ENCODE results near the gene C17orf50. TPM values are rescaled to one million over a fixed set of nuclear protein-coding genes. Genes with fewer than 3 reads are reported as not detected.
A peak's percentile ranks its signal among the peaks of the same experiment; 100 is the strongest.

C17orf50 gene
- total and polyA plus RNA-seq, 5 donors from 2014 or later = not detected

DNA sequence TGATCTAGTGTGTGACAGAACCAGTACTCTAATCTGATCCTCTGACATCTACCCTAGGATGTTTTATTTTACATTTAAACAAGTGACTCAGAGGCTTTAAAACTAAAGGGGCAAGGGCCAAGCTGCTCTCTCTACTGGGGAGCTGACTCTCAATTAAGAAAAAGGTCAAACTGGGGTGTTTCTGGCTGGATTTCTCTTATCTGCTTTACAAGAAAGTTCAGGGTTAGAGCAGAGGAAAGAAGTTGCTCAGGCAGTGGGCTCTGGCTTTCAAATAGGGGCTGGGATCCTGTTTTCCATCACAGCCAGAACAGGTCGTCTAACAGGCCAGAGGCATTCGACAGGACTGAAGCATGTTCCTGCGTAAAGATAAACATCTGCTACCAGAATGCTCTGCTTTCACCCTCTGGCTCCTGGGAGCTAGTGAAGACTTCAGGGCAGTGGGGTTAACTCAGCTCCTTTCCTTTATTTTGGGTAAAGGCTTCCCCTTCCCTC is 26.3 kb downstream of the C17orf50 start:
- Mint-ChIP-seq H3K36me3 (no peaks in the 10 kb centered on the region), H3K27me3 (peaks cover 41% of the 10 kb centered on the region), H3K4me3 (no peak overlapping the region), H3K27ac (no peak overlapping the region), H3K4me1 (peaks cover 0 to 8% (median 2%) of the 10 kb centered on the region in 4 donors), H3K9me3 (peaks cover 0 to under 1% (median 0%) of the 10 kb centered on the region in 7 donors)
- H3K4me3 ChIP-seq (ENCODE audit: low read depth, low read length) = no peak overlapping the region
- peaks cover 6% of the 10 kb centered on the region for H3K27me3 ChIP-seq (ENCODE audit: control insufficient read depth, insufficient read depth, low read length)
- no peaks in the 10 kb centered on the region for H3K36me3 ChIP-seq (ENCODE audit: control insufficient read depth, insufficient read depth, low read length)
- no peak for ATAC-seq (ENCODE audit: low read depth in 2 of 2)
- DNase-seq = no peak
- no peak overlapping the region for H3K27ac ChIP-seq (ENCODE audit: insufficient read depth, low read length, poor library complexity, severe bottlenecking)
- H3K4me1 ChIP-seq (ENCODE audit: control insufficient read depth, insufficient read depth, low read length, poor library complexity, severe bottlenecking) = no peaks in the 10 kb centered on the region
- H3K9me3 ChIP-seq (ENCODE audit: control insufficient read depth in 2 of 2, low read length in 2 of 2) = no peaks in the 10 kb centered on the region

DNA sequence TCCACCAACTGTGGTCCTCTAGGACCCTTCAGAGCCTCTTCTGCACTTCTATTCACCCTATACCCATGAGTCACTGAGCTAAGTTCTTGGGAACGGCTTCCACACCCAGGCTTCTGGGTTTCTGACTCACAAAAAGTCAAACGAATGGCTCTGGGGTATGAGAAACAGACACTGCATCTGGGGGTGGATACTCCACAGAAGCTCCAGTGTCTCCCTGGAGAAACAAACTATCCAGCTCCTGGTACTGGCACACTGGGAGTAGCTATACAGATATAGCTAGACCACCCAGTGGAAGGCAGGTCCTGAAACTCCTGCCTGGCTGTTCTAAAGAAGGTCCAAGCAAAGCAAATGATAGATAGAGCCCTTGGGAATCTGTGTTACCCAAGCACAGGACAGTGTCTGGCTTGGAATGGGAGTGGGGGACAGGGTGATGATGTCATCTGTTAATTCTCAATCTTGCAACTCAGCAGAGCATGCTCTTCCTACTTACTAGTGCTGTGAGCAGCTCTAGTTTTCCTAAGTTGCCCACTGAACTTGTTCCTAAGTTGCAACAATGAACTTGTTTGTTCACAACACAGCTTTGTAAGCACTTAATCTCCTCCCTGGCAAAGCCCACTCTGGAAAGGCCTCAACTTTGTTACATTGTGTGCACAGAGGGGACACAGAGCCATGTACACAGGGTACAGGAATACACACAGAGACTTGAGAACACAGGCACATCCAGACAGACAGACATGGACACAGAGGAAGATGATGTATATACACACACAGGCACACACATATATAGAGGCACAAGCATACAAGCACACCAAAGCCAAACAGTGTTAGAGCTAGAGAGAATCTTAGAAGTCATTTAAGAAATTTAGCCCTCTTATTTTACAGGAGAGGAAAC is 28.0 kb downstream of the C17orf50 start:
- no peak for ATAC-seq (ENCODE audit: low read depth in 2 of 2)
- Mint-ChIP-seq H3K9me3 (peaks cover 0 to 3% (median 0%) of the 10 kb centered on the region in 7 donors), H3K4me1 (peaks cover 0 to 12% (median 2%) of the 10 kb centered on the region in 4 donors), H3K4me3 (peak overlapping the region in 1 of 4 donors; percentile 0), H3K36me3 (no peaks in the 10 kb centered on the region), H3K27me3 (peaks cover 58% of the 10 kb centered on the region), H3K27ac (peak overlapping the region in 1 of 3 donors; percentile 15)
- Histone ChIP-seq H3K9me3 (ENCODE audit: control insufficient read depth in 2 of 2, low read length in 2 of 2) (no peaks in the 10 kb centered on the region), H3K27ac (ENCODE audit: insufficient read depth, low read length, poor library complexity, severe bottlenecking) (no peak overlapping the region), H3K36me3 (ENCODE audit: control insufficient read depth, insufficient read depth, low read length) (no peaks in the 10 kb centered on the region), H3K4me1 (ENCODE audit: control insufficient read depth, insufficient read depth, low read length, poor library complexity, severe bottlenecking) (no peaks in the 10 kb centered on the region), H3K4me3 (ENCODE audit: low read depth, low read length) (no peak overlapping the region), H3K27me3 (ENCODE audit: control insufficient read depth, insufficient read depth, low read length) (peaks cover 16% of the 10 kb centered on the region)
- no peak for DNase-seq

DNA sequence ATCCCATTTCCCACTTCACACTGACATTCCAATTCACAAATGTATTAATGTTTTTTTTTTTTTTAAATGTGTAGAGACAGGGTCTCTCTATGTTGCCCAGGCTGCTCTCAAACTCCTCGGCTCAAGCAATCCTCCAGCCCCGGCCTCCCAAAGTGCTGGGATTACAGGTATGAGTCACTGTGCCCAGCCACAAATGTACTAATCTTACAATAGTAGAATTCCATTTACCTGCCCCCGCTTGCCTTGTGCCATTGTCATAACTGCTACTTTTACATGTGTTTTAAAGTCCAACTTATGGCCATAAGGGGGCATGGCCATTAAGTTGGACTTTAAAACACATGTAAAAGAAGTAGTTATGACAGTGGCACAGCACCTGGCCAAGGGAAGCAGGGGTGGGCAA is 30.2 kb downstream of the C17orf50 start:
- Mint-ChIP-seq H3K4me3 (no peak overlapping the region), H3K9me3 (peaks cover 0 to 3% (median 0%) of the 10 kb centered on the region in 7 donors), H3K27me3 (peaks cover 74% of the 10 kb centered on the region), H3K36me3 (no peaks in the 10 kb centered on the region), H3K27ac (no peak overlapping the region), H3K4me1 (peaks cover 0 to 22% (median 2%) of the 10 kb centered on the region in 4 donors)
- DNase-seq (no peak), ATAC-seq (ENCODE audit: low read depth in 2 of 2) (no peak)
- H3K4me3 ChIP-seq (ENCODE audit: low read depth, low read length) = no peak overlapping the region
- H3K27me3 ChIP-seq (ENCODE audit: control insufficient read depth, insufficient read depth, low read length) = peaks cover 17% of the 10 kb centered on the region
- peaks cover 11% of the 10 kb centered on the region for H3K4me1 ChIP-seq (ENCODE audit: control insufficient read depth, insufficient read depth, low read length, poor library complexity, severe bottlenecking)
- no peak overlapping the region for H3K27ac ChIP-seq (ENCODE audit: insufficient read depth, low read length, poor library complexity, severe bottlenecking)
- no peaks in the 10 kb centered on the region for H3K9me3 ChIP-seq (ENCODE audit: control insufficient read depth in 2 of 2, low read length in 2 of 2)
- no peaks in the 10 kb centered on the region for H3K36me3 ChIP-seq (ENCODE audit: control insufficient read depth, insufficient read depth, low read length)

DNA sequence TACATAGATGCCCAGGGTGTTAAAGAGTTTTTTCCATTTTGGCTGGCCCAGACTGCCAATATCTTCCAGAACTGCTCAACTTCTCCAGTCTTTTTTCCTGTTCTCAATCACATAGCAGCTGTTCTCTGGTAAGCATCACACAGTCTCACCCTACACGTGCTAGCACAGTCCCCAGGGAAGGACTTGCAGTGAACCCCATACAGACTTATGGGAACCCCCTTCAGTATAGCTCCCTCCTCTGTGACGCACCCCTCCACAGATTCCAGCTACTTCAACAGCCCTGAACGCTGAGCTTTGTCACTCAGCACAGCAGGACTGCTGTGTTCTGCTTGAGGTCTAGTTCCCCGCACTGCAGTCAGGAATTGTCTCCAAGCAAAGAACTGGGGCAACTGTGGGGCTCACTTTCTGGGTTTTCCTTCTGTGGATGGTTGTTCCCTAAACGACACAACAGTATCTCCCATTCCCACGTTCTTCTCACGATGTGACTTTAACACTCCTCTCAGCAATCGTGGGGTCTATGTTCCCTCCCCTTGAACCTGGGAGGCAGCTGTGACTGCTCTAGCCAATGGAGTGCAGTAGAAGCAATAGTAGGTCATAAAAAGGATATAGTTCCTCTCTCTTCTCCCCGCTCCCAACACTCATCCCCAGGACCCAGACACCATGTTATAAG is 31.1 kb downstream of the C17orf50 start:
- Mint-ChIP-seq H3K36me3 (no peaks in the 10 kb centered on the region), H3K4me1 (peaks cover 0 to 28% (median 3%) of the 10 kb centered on the region in 4 donors), H3K27ac (no peak overlapping the region), H3K4me3 (no peak overlapping the region), H3K9me3 (peaks cover 0 to 3% (median 0%) of the 10 kb centered on the region in 7 donors), H3K27me3 (peaks cover 82% of the 10 kb centered on the region)
- Histone ChIP-seq H3K4me1 (ENCODE audit: control insufficient read depth, insufficient read depth, low read length, poor library complexity, severe bottlenecking) (peaks cover 13% of the 10 kb centered on the region), H3K27me3 (ENCODE audit: control insufficient read depth, insufficient read depth, low read length) (peaks cover 25% of the 10 kb centered on the region), H3K4me3 (ENCODE audit: low read depth, low read length) (no peak overlapping the region), H3K36me3 (ENCODE audit: control insufficient read depth, insufficient read depth, low read length) (no peaks in the 10 kb centered on the region), H3K27ac (ENCODE audit: insufficient read depth, low read length, poor library complexity, severe bottlenecking) (no peak overlapping the region), H3K9me3 (ENCODE audit: control insufficient read depth in 2 of 2, low read length in 2 of 2) (no peaks in the 10 kb centered on the region)
- no peak for DNase-seq
- ATAC-seq (ENCODE audit: low read depth in 2 of 2) = no peak

DNA sequence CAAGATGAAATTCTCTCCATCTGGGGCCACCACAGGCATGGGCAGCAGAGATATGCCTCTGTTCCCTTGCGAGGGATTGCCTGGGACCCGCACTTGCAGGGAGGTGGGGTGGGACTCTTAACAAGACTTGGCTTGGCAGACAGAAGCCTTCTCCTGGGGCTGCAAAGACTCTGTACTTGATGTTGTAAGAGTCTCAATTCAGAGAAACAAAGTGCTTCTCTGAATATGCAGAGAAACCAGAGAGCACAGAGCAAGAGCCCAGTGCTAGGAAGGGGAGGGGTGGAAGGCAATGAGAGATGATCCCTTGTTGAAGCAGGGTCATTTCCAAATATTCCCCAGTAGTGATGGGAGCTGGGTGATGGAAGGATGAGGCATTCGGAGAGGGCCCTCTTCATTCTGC is 32.6 kb downstream of the C17orf50 start:
- Histone ChIP-seq H3K27me3 (ENCODE audit: control insufficient read depth, insufficient read depth, low read length) (peaks cover 31% of the 10 kb centered on the region), H3K4me1 (ENCODE audit: control insufficient read depth, insufficient read depth, low read length, poor library complexity, severe bottlenecking) (peaks cover 13% of the 10 kb centered on the region), H3K4me3 (ENCODE audit: low read depth, low read length) (no peak overlapping the region), H3K36me3 (ENCODE audit: control insufficient read depth, insufficient read depth, low read length) (no peaks in the 10 kb centered on the region), H3K9me3 (ENCODE audit: control insufficient read depth in 2 of 2, low read length in 2 of 2) (no peaks in the 10 kb centered on the region), H3K27ac (ENCODE audit: insufficient read depth, low read length, poor library complexity, severe bottlenecking) (no peak overlapping the region)
- Mint-ChIP-seq H3K36me3 (no peaks in the 10 kb centered on the region), H3K9me3 (peaks cover 0 to 3% (median 0%) of the 10 kb centered on the region in 7 donors), H3K27ac (no peak overlapping the region), H3K4me1 (peaks cover 0 to 28% (median 3%) of the 10 kb centered on the region in 4 donors), H3K4me3 (peak overlapping the region in 3 of 4 donors; percentile 3 to 83 (median 43)), H3K27me3 (peaks cover 83% of the 10 kb centered on the region)
- ATAC-seq (ENCODE audit: low read depth in 2 of 2) (no peak), DNase-seq (no peak)

DNA sequence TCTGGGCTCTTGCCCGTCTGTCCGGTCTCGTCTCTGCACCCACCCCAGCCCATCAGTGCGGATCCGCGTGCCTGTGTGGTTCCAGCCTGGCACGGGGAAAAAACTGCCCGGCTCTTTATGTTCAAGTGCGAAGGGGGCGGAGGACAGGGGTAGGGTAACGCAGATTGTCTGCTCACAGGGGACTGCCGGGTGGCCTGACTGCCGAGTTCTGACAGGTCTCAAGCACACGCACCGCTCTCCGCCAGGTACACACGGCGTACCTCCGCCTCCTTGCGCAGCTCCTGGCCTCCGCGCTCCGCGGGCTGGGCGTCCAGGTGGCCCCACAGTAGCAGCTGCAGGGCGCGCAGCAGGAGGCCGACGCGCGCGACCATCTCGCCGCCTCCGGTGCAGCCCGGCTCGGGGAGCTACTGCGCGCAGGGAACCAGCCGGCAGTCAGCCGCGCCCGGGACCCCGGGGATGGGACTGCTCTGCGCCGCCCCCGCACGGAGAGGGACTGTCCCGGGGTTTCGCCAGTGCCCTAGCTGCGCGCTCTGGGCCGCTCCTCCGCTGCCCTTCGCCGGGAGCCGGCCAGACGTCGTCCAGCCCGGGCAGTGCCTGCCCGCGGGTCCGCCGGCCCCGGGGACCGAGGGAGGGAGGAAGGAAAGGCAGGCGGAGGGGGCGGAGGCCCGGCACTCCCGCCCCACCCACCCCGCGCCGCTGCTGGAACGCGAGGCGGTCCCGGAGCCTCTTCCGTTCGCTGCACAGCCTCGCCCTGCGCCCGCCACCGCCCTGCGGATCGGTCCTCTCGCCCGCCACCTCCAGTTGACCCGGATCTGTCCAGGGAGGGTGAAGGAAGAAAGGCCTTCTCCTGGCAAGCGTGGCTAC is 34.6 kb downstream of the C17orf50 start, which contains the start of gene MMP28:
TSS of gene MMP28 (minus strand) at position 635 of the 864 bp plus-strand sequence. CDS start at position 371, 264 bp downstream.
- H3K9me3 Mint-ChIP-seq = peaks cover 0 to 5% (median 0%) of the 10 kb centered on the region in 7 donors
- Histone ChIP-seq H3K27ac (ENCODE audit: insufficient read depth, low read length, poor library complexity, severe bottlenecking) (no peak within 1 kb of the TSS), H3K36me3 (ENCODE audit: control insufficient read depth, insufficient read depth, low read length) (no peaks in the 10 kb centered on the region), H3K4me3 (ENCODE audit: low read depth, low read length) (peak within 1 kb of the TSS; percentile 37), H3K4me1 (ENCODE audit: control insufficient read depth, insufficient read depth, low read length, poor library complexity, severe bottlenecking) (peaks cover 13% of the 10 kb centered on the region), H3K9me3 (ENCODE audit: control insufficient read depth in 2 of 2, low read length in 2 of 2) (no peaks in the 10 kb centered on the region), H3K27me3 (ENCODE audit: control insufficient read depth, insufficient read depth, low read length) (peaks cover 33% of the 10 kb centered on the region)
- ATAC-seq (ENCODE audit: low read depth in 2 of 2) = peak; percentile 66 to 68
- H3K27me3 Mint-ChIP-seq = peaks cover 81% of the 10 kb centered on the region
- H3K36me3 Mint-ChIP-seq = no peaks in the 10 kb centered on the region
- peak within 1 kb of the TSS in 1 of 3 donors; percentile 40 for H3K27ac Mint-ChIP-seq
- peak within 1 kb of the TSS; percentile 50 to 80 (median 71) for H3K4me3 Mint-ChIP-seq
- peak in 2 of 3 donors; percentile 26 to 47 for DNase-seq
- H3K4me1 Mint-ChIP-seq = peaks cover 0 to 19% (median 2%) of the 10 kb centered on the region in 4 donors

DNA sequence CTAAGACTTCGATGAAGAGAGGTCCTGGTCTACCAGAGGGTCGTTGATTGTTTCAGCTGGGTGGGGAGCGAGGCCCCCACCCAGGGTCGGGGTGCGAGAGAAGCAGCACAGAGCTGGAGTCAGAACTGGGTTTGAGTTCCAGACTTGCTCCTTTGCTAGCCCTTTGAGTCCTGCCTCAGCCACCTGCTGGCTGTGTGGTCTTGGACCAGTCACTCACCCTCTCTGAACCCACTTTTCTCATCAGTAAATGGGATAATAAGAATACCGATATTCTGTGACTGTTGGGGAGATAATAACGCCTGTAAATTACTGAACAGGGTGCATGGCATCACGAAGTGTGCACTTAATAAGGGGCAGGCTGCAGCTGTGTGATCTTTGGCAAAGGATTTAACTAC is 35.2 kb downstream of the C17orf50 start:
- H3K4me3 Mint-ChIP-seq = peak overlapping the region; percentile 48 to 80 (median 70)
- Histone ChIP-seq H3K4me3 (ENCODE audit: low read depth, low read length) (peak overlapping the region; percentile 37), H3K4me1 (ENCODE audit: control insufficient read depth, insufficient read depth, low read length, poor library complexity, severe bottlenecking) (peaks cover 13% of the 10 kb centered on the region), H3K36me3 (ENCODE audit: control insufficient read depth, insufficient read depth, low read length) (no peaks in the 10 kb centered on the region), H3K27me3 (ENCODE audit: control insufficient read depth, insufficient read depth, low read length) (peaks cover 33% of the 10 kb centered on the region), H3K9me3 (ENCODE audit: control insufficient read depth in 2 of 2, low read length in 2 of 2) (no peaks in the 10 kb centered on the region), H3K27ac (ENCODE audit: insufficient read depth, low read length, poor library complexity, severe bottlenecking) (no peak overlapping the region)
- DNase-seq = no peak
- H3K27me3 Mint-ChIP-seq = peaks cover 75% of the 10 kb centered on the region
- H3K9me3 Mint-ChIP-seq = peaks cover 0 to 5% (median 0%) of the 10 kb centered on the region in 7 donors
- peak overlapping the region in 1 of 3 donors; percentile 40 for H3K27ac Mint-ChIP-seq
- no peaks in the 10 kb centered on the region for H3K36me3 Mint-ChIP-seq
- peaks cover 0 to 19% (median 2%) of the 10 kb centered on the region in 4 donors for H3K4me1 Mint-ChIP-seq
- no peak for ATAC-seq (ENCODE audit: low read depth in 2 of 2)
